A673 (cell line): ENCODE measurements around the gene CIROP.

Experiments used
- EZH2 ChIP-seq: fragments of 200-600 bp; sonication (generic); IDR thresholded peaks from 2 replicates; pipeline ENCODE4 v1.6.1; 2017; ENCODE audit warnings: borderline replicate concordance, low read depth, mild to moderate bottlenecking, mixed read lengths, antibody characterized with exemption, low read length; ENCODE audit not compliant: poor library complexity, severe bottlenecking
- TF ChIP-seq, protein P1 (sequence below): fragments of 300-800, 200-600 bp; sonication (generic); conservative IDR thresholded peaks from 2 replicates; pipeline ENCODE4 v1.5.1; 2017; ENCODE audit warnings: low read depth, mild to moderate bottlenecking, antibody characterized with exemption, low read length, moderate library complexity, mixed read lengths

GRCh38 chr14:23101213-23101970 lies 3.4 kb downstream of the CIROP start:
- TF ChIP-seq, protein P1, sequence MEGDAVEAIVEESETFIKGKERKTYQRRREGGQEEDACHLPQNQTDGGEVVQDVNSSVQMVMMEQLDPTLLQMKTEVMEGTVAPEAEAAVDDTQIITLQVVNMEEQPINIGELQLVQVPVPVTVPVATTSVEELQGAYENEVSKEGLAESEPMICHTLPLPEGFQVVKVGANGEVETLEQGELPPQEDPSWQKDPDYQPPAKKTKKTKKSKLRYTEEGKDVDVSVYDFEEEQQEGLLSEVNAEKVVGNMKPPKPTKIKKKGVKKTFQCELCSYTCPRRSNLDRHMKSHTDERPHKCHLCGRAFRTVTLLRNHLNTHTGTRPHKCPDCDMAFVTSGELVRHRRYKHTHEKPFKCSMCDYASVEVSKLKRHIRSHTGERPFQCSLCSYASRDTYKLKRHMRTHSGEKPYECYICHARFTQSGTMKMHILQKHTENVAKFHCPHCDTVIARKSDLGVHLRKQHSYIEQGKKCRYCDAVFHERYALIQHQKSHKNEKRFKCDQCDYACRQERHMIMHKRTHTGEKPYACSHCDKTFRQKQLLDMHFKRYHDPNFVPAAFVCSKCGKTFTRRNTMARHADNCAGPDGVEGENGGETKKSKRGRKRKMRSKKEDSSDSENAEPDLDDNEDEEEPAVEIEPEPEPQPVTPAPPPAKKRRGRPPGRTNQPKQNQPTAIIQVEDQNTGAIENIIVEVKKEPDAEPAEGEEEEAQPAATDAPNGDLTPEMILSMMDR = no peak
- TF ChIP-seq EZH2 = no peak
